ENCODE data around the gene GASK1A. TPM values are rescaled to one million over a fixed set of nuclear protein-coding genes. Genes with fewer than 3 reads are reported as not detected.

The GASK1A gene
- total and polyA plus RNA-seq, 2 donors (not counting 3 experiments of a cell fraction or from before 2014, with no cell fraction given): 0.04 TPM; not detected in 1

GRCh38 chr3:43034200-43034599 lies 55.1 kb downstream of the GASK1A start:
- H2AFZ ChIP-seq (ENCODE audit: low read depth, low read length): no peak overlapping the region
- FAIRE-seq: no peak
- CTCF ChIA-PET: interaction anchor here (1.2 kb wide), 1 partner anchor 11 kb away, joined by 5 read pairs; no protein-coding TSS in a partner anchor
- no peak for DNase-seq (ENCODE audit: low read depth, low spot score)
- no peaks in the 10 kb centered on the region for H3K9me1 ChIP-seq (replicated peaks; ENCODE audit: control insufficient read depth, extremely low read depth, insufficient read depth, low read length)
- no peak overlapping the region for H3K9ac ChIP-seq (replicated peaks; ENCODE audit: extremely low read depth, insufficient read depth, low read length)
- dilution Hi-C loops (cut with MboI; ENCODE audit: extremely low pct_ligation_motif_present, low sequenced_read_pairs): no loop called here
- intact Hi-C loops (cut with micrococcal nuclease): no loop called here
- H3K27ac ChIP-seq (ENCODE audit: insufficient read depth, low read depth, low read length): no peak overlapping the region
- H3K4me3 ChIP-seq (replicated peaks in 1 of 3; ENCODE audit: insufficient read depth in 1 of 3, low read depth in 1 of 3, low read length in 3 of 3): no peak overlapping the region
- H3K4me2 ChIP-seq (ENCODE audit: insufficient read depth, low read length): no peak overlapping the region
- TF ChIP-seq POLR2AphosphoS5 (IDR thresholded peaks at IDR 0.05; ENCODE audit: insufficient read depth, low read depth, low read length): no peak
- no peak for TF ChIP-seq POLR2A (IDR thresholded peaks at IDR 0.05; ENCODE audit: low read depth, low read length)
- TF ChIP-seq JUN (IDR thresholded peaks at IDR 0.05; ENCODE audit: borderline replicate concordance, insufficient read depth, insufficient read length, low read depth): no peak
- TF ChIP-seq GATA2 (IDR thresholded peaks at IDR 0.05; ENCODE audit: insufficient read depth, insufficient read length, low read depth, low read length): no peak
- TF ChIP-seq, protein P1, sequence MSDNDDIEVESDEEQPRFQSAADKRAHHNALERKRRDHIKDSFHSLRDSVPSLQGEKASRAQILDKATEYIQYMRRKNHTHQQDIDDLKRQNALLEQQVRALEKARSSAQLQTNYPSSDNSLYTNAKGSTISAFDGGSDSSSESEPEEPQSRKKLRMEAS (IDR thresholded peaks at IDR 0.05; ENCODE audit: insufficient read depth, insufficient read length): no peak
- TF ChIP-seq, protein P2, sequence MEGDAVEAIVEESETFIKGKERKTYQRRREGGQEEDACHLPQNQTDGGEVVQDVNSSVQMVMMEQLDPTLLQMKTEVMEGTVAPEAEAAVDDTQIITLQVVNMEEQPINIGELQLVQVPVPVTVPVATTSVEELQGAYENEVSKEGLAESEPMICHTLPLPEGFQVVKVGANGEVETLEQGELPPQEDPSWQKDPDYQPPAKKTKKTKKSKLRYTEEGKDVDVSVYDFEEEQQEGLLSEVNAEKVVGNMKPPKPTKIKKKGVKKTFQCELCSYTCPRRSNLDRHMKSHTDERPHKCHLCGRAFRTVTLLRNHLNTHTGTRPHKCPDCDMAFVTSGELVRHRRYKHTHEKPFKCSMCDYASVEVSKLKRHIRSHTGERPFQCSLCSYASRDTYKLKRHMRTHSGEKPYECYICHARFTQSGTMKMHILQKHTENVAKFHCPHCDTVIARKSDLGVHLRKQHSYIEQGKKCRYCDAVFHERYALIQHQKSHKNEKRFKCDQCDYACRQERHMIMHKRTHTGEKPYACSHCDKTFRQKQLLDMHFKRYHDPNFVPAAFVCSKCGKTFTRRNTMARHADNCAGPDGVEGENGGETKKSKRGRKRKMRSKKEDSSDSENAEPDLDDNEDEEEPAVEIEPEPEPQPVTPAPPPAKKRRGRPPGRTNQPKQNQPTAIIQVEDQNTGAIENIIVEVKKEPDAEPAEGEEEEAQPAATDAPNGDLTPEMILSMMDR (IDR thresholded peaks at IDR 0.05; ENCODE audit: extremely low read depth in 1 of 2, insufficient read depth in 1 of 2, low read depth in 1 of 2, low read length in 2 of 2): no peak
- no peak for TF ChIP-seq FOS (IDR thresholded peaks at IDR 0.05; ENCODE audit: borderline replicate concordance, insufficient read depth, low read length)
- no peak for TF ChIP-seq MYC (IDR thresholded peaks at IDR 0.05; ENCODE audit: low read depth, low read length)
- no peak for TF ChIP-seq EZH2 (IDR thresholded peaks at IDR 0.05; ENCODE audit: borderline replicate concordance, low read depth, low read length, severe bottlenecking)
- BruUV-seq (replicated peaks): no TSS peak
- POLR2A ChIA-PET: no interaction called here
- no peaks in the 10 kb centered on the region for H3K79me2 ChIP-seq (ENCODE audit: control insufficient read depth, insufficient read depth, low read length)
- no peaks in the 10 kb centered on the region for H3K27me3 ChIP-seq (ENCODE audit: control insufficient read depth in 2 of 2, insufficient read depth in 2 of 2, low read length in 2 of 2)
- no peaks in the 10 kb centered on the region for H3K9me3 ChIP-seq (replicated peaks; ENCODE audit: control insufficient read depth, insufficient read depth, low read length)
- H3K4me1 ChIP-seq (ENCODE audit: control insufficient read depth, extremely low read depth, insufficient read depth, low read length): no peaks in the 10 kb centered on the region
- H4K20me1 ChIP-seq (replicated peaks; ENCODE audit: control insufficient read depth, extremely low read depth, insufficient read depth, low read length): no peaks in the 10 kb centered on the region
- no peaks in the 10 kb centered on the region for H3K36me3 ChIP-seq (ENCODE audit: control insufficient read depth in 2 of 2, extremely low read depth in 1 of 2, insufficient read depth in 2 of 2, low read length in 2 of 2)

All from endothelial cell of umbilical vein (primary cell).